HepG2 (cell line): Measurements from ENCODE around the gene HAS3. TPM values are rescaled to one million over a fixed set of nuclear protein-coding genes. Genes with fewer than 3 reads are reported as not detected.
A peak's percentile ranks its signal among the peaks of the same experiment; 100 is the strongest.

ENCODE experiments used
- AHDC1 ChIP-seq: sonication (generic); formaldehyde crosslinking; IDR thresholded peaks from 2 replicates; pipeline ENCODE4 v1.5.1; 2020; ENCODE audit warnings: mild to moderate bottlenecking, missing genetic modification reagents, borderline replicate concordance
- DZIP1 ChIP-seq: sonication (generic); formaldehyde crosslinking; IDR thresholded peaks from 2 replicates; pipeline ENCODE4 v1.5.0; 2020; ENCODE audit warnings: mild to moderate bottlenecking, missing genetic modification reagents
- FLYWCH1 ChIP-seq: sonication (generic); formaldehyde crosslinking; IDR thresholded peaks from 2 replicates; pipeline ENCODE4 v1.8.1; 2023; ENCODE audit warnings: mild to moderate bottlenecking, missing genetic modification reagents
- GFI1 ChIP-seq: sonication (generic); formaldehyde crosslinking; IDR thresholded peaks from 2 replicates; pipeline ENCODE4 v1.5.0; 2020; ENCODE audit warnings: missing genetic modification reagents, mild to moderate bottlenecking, borderline replicate concordance
- HES4 ChIP-seq: sonication (generic); formaldehyde crosslinking; IDR thresholded peaks from 2 replicates; pipeline ENCODE4 v1.9.0; 2021; ENCODE audit warnings: mild to moderate bottlenecking, missing genetic modification reagents, borderline replicate concordance
- HMGXB4 ChIP-seq, 2 experiments: sonication (generic) in 1 of 2; formaldehyde crosslinking in 1 of 2; IDR thresholded peaks; 2 replicates each; pipeline versions ENCODE4 v1.4.0 to v1.6.1; 2018 to 2020; ENCODE audit warnings: missing genetic modification reagents in 2 of 2, borderline replicate concordance in 1 of 2, low read depth in 1 of 2, mild to moderate bottlenecking in 1 of 2, missing biosample characterization in 1 of 2
- MED8 ChIP-seq: sonication (generic); formaldehyde crosslinking; IDR thresholded peaks from 2 replicates; pipeline ENCODE4 v1.8.1; 2023; ENCODE audit warnings: mild to moderate bottlenecking, missing genetic modification reagents; ENCODE audit not compliant: insufficient replicate concordance
- MEIS2 ChIP-seq: sonication (generic); formaldehyde crosslinking; IDR thresholded peaks from 2 replicates; pipeline ENCODE4 v1.9.0; 2021; ENCODE audit warnings: mild to moderate bottlenecking, missing genetic modification reagents
- MXD3 ChIP-seq: IDR thresholded peaks from 2 replicates; pipeline ENCODE4 v1.6.1; 2016; ENCODE audit warnings: mild to moderate bottlenecking, missing biosample characterization, missing genetic modification reagents
- RAD21 ChIP-seq: fragments of 450-650 bp; formaldehyde crosslinking; IDR thresholded peaks from 2 replicates; pipeline ENCODE4 v1.5.0; 2020; ENCODE audit warnings: mild to moderate bottlenecking
- SIN3A ChIP-seq: IDR thresholded peaks from 2 replicates; pipeline ENCODE4 v1.6.1; 2011; ENCODE audit warnings: low read depth, mild to moderate bottlenecking, control low read depth, low read length, borderline replicate concordance
- ZBTB38 ChIP-seq: sonication (generic); formaldehyde crosslinking; IDR thresholded peaks from 2 replicates; pipeline ENCODE4 v1.5.1; 2020; ENCODE audit warnings: mild to moderate bottlenecking, missing genetic modification reagents
- ZFY ChIP-seq: sonication (generic); formaldehyde crosslinking; IDR thresholded peaks from 2 replicates; pipeline ENCODE4 v1.4.0; 2020; ENCODE audit warnings: missing genetic modification reagents
- ZNF577 ChIP-seq: sonication (generic); formaldehyde crosslinking; IDR thresholded peaks from 2 replicates; pipeline ENCODE4 v1.4.0; 2020; ENCODE audit warnings: mild to moderate bottlenecking, low read depth, missing genetic modification reagents, borderline replicate concordance
- ZNF605 ChIP-seq: sonication (generic); formaldehyde crosslinking; IDR thresholded peaks from 2 replicates; pipeline ENCODE4 v1.8.0; 2022; ENCODE audit warnings: mild to moderate bottlenecking, missing genetic modification reagents
- polyA plus RNA-seq, 8 experiments: library from polyadenylated mRNA; depleted of rRNA in 3 of 8; stranded (reverse) in 7 of 8; unstranded in 1 of 8; fragments of >200 nt; fragmentation: Illumina TruSeq in 4 of 8; extraction: Trizol in 4 of 8; gene quantifications; 2 replicates each; pipeline versions ENCODE4 v1.2.1 to v1.2.3, GENCODE V29; 2011 to 2016; ENCODE audit warnings: low read depth in 4 of 8, missing spikeins in 1 of 8, mixed read lengths in 1 of 8; ENCODE audit not compliant: insufficient read depth in 1 of 8
- total RNA-seq, 5 experiments: library from RNA; depleted of rRNA; stranded (reverse); fragments of >200 nt; fragmentation: Illumina TruSeq; extraction: Trizol; gene quantifications; 2 replicates each; pipeline ENCODE4 v1.2.3, GENCODE V29; 2016; ENCODE audit warnings: low read depth in 1 of 5

HAS3 gene
- total and polyA plus RNA-seq, 2 of the 13 experiments (the other 11 are each of a cell fraction or from before 2014, with no cell fraction given) = 0.04 to 0.30 TPM

- TF ChIP-seq AHDC1 (CRISPR knock-in tag) (no peak), HMGXB4 (CRISPR knock-in tag; IDR thresholded peaks at IDR 0.05; ENCODE audit: borderline replicate concordance in 1 of 2, low read depth in 1 of 2) (0 out of 4 replicates have a peak, but pooled peaks of 1 of the 2 experiments have one; percentile 9), ZBTB38 (CRISPR knock-in tag) (no peak), MEIS2 (0 out of 2 replicates have a peak, but pooled peaks have one; percentile 43), DZIP1 (CRISPR knock-in tag) (no peak), HES4 (CRISPR knock-in tag) (0 out of 2 replicates have a peak, but pooled peaks have one; percentile 55), ZNF577 (CRISPR knock-in tag) (no peak), SIN3A (no peak), GFI1 (CRISPR knock-in tag) (no peak), ZNF605 (CRISPR knock-in tag) (no peak), FLYWCH1 (CRISPR knock-in tag) (0 out of 2 replicates have a peak, but pooled peaks have one; percentile 38), MED8 (CRISPR knock-in tag) (no peak), ZFY (CRISPR knock-in tag) (peak; percentile 51), MXD3 (CRISPR knock-in tag) (peak; percentile 51; the same call in 1 of the 2 replicates), RAD21 (CRISPR knock-in tag) (0 out of 2 replicates have a peak, but pooled peaks have one; percentile 33)
Measured at GRCh38 chr16:69105501-69106361, at the start of gene HAS3 (continued).
